Measurements from ENCODE around the gene DUSP15. TPM values are rescaled to one million over a fixed set of nuclear protein-coding genes. Genes with fewer than 3 reads are reported as not detected.

DUSP15 gene
- total RNA-seq, 1 donor from 2014 or later, result 0.80 TPM

DNA sequence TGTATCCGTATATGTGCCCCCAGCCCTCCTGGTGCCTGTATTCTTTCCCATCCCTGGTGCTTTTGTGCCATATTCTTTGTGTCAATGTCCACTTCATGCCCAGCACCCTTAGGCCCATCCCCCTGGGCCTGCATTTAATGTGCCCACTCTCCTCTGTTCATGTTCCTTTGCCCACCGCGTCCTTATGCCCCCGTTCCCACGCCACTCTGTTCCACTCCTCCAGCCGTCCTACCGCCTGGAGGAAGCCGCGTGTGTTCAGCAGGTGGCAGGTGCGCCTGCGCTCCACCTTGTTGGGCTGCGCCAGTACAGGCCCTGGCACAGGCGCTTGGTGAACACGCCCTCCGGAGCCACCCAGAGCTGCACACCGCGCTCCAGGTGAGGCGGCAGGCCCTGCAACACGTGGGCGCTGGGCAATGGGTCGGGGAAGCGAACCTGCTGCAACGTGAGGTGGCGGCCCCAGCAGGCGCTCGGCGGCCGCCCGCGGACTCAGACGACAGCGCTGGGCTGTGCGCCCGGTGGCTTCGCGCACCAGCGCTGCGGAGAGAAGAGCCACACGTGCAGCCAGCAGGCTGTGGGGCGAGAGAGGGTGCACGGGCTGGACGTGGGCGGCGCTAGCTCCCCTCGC lies 20.9 kb downstream of the DUSP15 start:
- DNase-seq (no peak), ATAC-seq (no peak)
- Histone ChIP-seq H3K4me1 (no peaks in the 10 kb centered on the region), H3K4me3 (no peak overlapping the region), H3K36me3 (no peaks in the 10 kb centered on the region), H3K27ac (no peak overlapping the region), H3K27me3 (ENCODE audit: low read depth) (peaks cover 28% of the 10 kb centered on the region), H3K9me3 (no peaks in the 10 kb centered on the region)
- intact Hi-C loops (cut with DNase I), result no loop called here
- TF ChIP-seq, protein P1, sequence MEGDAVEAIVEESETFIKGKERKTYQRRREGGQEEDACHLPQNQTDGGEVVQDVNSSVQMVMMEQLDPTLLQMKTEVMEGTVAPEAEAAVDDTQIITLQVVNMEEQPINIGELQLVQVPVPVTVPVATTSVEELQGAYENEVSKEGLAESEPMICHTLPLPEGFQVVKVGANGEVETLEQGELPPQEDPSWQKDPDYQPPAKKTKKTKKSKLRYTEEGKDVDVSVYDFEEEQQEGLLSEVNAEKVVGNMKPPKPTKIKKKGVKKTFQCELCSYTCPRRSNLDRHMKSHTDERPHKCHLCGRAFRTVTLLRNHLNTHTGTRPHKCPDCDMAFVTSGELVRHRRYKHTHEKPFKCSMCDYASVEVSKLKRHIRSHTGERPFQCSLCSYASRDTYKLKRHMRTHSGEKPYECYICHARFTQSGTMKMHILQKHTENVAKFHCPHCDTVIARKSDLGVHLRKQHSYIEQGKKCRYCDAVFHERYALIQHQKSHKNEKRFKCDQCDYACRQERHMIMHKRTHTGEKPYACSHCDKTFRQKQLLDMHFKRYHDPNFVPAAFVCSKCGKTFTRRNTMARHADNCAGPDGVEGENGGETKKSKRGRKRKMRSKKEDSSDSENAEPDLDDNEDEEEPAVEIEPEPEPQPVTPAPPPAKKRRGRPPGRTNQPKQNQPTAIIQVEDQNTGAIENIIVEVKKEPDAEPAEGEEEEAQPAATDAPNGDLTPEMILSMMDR (IDR thresholded peaks at IDR 0.05), result no peak

DNA sequence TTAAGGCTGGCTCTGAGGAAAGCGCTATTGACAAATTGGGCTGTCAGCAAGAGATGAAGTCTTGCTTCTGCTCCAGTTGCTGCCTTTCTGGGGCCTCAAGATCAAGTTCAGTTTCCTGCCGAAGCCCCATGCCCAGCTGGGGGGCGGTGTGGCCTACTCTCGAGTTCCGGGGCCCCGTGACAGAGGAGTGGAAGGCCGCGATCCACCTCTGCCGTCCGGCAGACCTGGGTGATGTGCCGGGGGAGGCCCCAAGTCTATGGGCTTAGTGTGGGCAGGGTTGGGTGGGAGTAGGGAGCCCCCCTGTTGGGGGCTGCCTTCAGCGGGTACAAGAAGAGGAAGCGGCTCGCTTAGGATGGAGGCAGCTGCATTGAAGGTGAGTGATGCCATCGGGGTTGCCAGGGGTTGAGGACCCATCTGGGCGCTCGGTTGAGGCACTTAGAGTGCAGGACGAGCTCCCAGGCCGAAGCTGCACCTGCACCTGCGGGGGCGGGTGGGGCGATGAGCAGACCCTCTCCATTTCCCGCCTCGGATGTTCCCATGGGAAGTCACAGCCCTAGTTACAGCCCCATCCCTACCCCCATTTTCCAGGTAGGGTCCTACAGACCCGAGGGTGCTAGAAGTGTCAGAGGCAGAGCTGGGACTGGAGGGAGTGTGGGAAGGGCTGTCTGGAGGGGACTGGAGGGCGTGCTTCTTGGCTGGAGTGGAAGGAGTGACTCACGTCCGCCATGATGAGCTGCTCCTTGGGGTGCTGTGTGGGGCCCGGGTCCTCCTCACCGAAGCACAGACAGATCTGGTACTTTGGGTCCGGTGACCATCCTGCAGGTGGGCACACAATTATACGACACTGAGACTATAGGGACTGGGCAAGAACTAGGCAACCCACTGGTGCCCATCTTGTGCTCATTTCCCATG lies 22.0 kb downstream of the DUSP15 start:
- ATAC-seq (no peak), DNase-seq (no peak)
- Histone ChIP-seq H3K27ac (no peak overlapping the region), H3K4me3 (no peak overlapping the region), H3K9me3 (no peaks in the 10 kb centered on the region), H3K27me3 (ENCODE audit: low read depth) (peaks cover 25% of the 10 kb centered on the region), H3K36me3 (no peaks in the 10 kb centered on the region), H3K4me1 (peaks cover 4% of the 10 kb centered on the region)
- intact Hi-C loops (cut with DNase I), result no loop called here
- TF ChIP-seq, protein P1 (IDR thresholded peaks at IDR 0.05), result no peak

DNA sequence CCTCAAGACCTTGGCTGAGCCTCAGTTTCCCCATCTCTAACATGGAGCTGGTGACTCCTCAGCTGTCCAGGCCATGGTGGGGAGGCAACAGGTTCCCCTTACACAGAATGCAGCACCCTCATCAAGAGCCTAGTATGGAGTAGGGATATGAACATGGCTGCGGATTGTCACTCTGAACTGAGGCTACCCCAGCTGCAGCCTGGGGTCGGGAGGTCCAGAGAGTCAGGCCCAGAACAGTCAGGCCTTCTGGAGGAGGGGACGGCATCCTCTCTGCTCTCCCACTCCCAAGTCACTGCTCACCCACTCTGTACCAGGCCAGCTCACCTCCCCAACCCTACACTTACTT lies 23.6 kb downstream of the DUSP15 start:
- ATAC-seq (no peak), DNase-seq (no peak)
- no peak overlapping the region for H3K27ac ChIP-seq
- intact Hi-C loops (cut with DNase I), result no loop called here
- no peak overlapping the region for H3K4me3 ChIP-seq
- peaks cover 18% of the 10 kb centered on the region for H3K27me3 ChIP-seq (ENCODE audit: low read depth)
- H3K36me3 ChIP-seq, result no peaks in the 10 kb centered on the region
- H3K9me3 ChIP-seq, result no peaks in the 10 kb centered on the region
- H3K4me1 ChIP-seq, result peaks cover 9% of the 10 kb centered on the region
- TF ChIP-seq, protein P1 (IDR thresholded peaks at IDR 0.05), result no peak

DNA sequence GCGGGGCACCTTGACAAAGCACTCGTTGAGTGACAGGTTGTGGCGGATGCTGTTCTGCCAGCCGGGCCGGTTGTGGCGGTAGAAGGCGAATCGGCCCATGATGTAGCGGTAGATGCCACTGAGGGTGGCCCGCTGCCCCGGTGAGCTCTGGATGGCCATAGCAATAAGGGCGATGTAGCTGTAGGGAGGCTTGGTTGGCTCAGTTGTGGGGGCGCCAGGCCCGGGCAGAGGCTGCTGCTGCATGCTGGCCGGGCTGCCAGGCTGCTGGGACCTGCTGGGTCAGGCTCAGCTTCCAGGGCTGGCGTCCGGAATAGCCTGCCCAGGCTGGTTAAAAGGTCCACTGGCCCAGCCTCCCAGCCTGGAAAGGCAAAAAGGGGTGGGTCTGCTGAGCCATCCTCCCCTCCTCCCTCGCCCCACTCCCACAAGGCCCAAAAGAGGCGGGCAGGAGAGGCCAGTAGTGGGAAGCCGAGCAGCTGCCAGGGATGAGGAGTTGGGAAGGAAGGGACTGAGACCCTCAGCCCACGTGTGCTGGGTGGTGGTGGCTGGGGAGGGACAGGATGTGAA lies 24.9 kb downstream of the DUSP15 start, which contains the start of gene FOXS1:
Gene FOXS1 (minus strand): TSS at position 305 of the 564 bp plus-strand sequence. CDS start 62 bp downstream, at position 243.
- intact Hi-C loops (cut with DNase I), result no loop called here
- H3K4me3 ChIP-seq, result peak within 1 kb of the TSS; percentile 35
- no peaks in the 10 kb centered on the region for H3K36me3 ChIP-seq
- H3K27ac ChIP-seq, result peak within 1 kb of the TSS; percentile 46
- peaks cover 4% of the 10 kb centered on the region for H3K27me3 ChIP-seq (ENCODE audit: low read depth)
- H3K9me3 ChIP-seq, result no peaks in the 10 kb centered on the region
- peaks cover 9% of the 10 kb centered on the region for H3K4me1 ChIP-seq
- DNase-seq (no peak), ATAC-seq (peak in 1 of 2 donors; percentile 21)
- TF ChIP-seq, protein P1 (IDR thresholded peaks at IDR 0.05), result no peak

DNA sequence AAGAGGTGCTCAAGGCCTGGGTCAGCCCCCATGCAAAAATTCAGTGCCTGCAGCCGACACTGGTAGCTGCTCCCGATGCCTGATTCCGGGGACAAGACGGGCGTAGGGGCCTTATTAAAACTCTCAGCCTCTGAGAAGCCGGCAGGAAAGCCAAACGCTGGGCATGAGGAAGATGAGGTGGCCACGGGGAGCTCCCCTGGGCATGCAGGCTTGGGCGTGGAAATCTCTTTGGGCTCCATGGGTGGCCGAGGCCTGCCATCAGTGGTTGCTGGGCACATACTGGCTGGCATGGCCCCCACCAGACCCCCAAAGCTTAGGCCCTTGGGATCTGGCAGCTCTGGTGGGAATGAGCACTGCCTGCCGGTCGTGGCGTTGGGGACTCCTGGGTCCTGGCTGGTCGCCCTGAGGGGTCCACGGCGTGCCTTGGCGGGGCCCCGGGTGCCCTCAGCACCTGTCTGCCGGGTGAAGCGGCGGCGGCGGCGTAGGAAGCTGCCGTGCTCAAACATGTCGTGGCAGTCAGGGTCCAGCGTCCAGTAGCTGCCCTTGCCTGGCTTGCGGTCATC lies 25.5 kb downstream of the DUSP15 start:
- H3K36me3 ChIP-seq, result no peaks in the 10 kb centered on the region
- H3K9me3 ChIP-seq, result no peaks in the 10 kb centered on the region
- ATAC-seq (no peak), DNase-seq (no peak)
- H3K27ac ChIP-seq, result peak overlapping the region; percentile 46
- intact Hi-C loops (cut with DNase I), result no loop called here
- H3K4me3 ChIP-seq, result peak overlapping the region; percentile 35
- H3K27me3 ChIP-seq (ENCODE audit: low read depth), result no peaks in the 10 kb centered on the region
- TF ChIP-seq, protein P1 (IDR thresholded peaks at IDR 0.05), result no peak
- H3K4me1 ChIP-seq, result peaks cover 9% of the 10 kb centered on the region
